ENCODE measurements around the gene NUTM1.

DNA sequence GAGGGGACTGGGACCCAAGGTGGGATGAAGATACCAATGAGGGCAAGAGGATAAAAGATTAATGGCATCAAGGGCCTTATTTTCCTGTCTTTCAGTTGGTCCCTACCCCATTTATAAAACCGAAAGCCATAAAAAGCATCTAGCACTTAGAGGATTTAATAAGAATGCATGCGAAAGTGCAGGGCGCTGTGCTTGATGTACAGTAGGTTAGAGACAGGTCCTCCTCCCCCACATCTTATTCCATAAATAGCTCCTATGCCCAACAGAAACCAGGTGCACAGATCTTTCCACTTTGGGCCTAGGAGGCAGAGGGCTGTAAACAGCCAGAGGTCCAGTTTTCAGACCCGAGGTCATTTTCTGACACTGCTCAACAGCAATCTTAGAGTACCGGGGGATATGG is 22.7 kb downstream of the NUTM1 start:
- no peak for TF ChIP-seq POLR2A (IDR thresholded peaks at IDR 0.05)
- TF ChIP-seq, protein P1, sequence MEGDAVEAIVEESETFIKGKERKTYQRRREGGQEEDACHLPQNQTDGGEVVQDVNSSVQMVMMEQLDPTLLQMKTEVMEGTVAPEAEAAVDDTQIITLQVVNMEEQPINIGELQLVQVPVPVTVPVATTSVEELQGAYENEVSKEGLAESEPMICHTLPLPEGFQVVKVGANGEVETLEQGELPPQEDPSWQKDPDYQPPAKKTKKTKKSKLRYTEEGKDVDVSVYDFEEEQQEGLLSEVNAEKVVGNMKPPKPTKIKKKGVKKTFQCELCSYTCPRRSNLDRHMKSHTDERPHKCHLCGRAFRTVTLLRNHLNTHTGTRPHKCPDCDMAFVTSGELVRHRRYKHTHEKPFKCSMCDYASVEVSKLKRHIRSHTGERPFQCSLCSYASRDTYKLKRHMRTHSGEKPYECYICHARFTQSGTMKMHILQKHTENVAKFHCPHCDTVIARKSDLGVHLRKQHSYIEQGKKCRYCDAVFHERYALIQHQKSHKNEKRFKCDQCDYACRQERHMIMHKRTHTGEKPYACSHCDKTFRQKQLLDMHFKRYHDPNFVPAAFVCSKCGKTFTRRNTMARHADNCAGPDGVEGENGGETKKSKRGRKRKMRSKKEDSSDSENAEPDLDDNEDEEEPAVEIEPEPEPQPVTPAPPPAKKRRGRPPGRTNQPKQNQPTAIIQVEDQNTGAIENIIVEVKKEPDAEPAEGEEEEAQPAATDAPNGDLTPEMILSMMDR (IDR thresholded peaks at IDR 0.05): no peak
